ENCODE data around the gene IKZF3.

GRCh38 chr17:39863244-39863917, 731 bp downstream of the IKZF3 start:
- TF ChIP-seq CTCF (conservative IDR thresholded peaks at IDR 0.05 in 1 of 2, IDR thresholded peaks at IDR 0.05 in 1 of 2; ENCODE audit: extremely low read depth in 1 of 2, insufficient read depth in 1 of 2, low read depth in 1 of 2, low read length in 2 of 2) (no peak), EZH2 (IDR thresholded peaks at IDR 0.05; ENCODE audit: borderline replicate concordance, low read length) (no peak)
